Erythroblast (primary cell): Measurements from ENCODE around the gene SH3BP2.

ENCODE experiments used
- DNase-seq, 2 experiments: peaks; one replicate each; lab custom pipeline; 2025; lab: John Stamatoyannopoulos, UW
- GATA1 ChIP-seq: IDR thresholded peaks from 2 replicates; pipeline ENCODE4 v1.6.1; 2011; ENCODE audit warnings: low read depth, mild to moderate bottlenecking, control low read depth, low read length, moderate library complexity
- POLR2A ChIP-seq: IDR thresholded peaks from 2 replicates; pipeline ENCODE4 v1.6.1; 2011; ENCODE audit warnings: mild to moderate bottlenecking, low read length

SH3BP2 gene

GRCh38 chr4:2810388-2810787 lies 17.5 kb downstream of the SH3BP2 start:
- TF ChIP-seq POLR2A (no peak), GATA1 (no peak)
- no peak for DNase-seq

GRCh38 chr4:2811830-2812611 lies 19.1 kb downstream of the SH3BP2 start:
- DNase-seq = peak; percentile 51 to 63
- TF ChIP-seq POLR2A = peak; percentile 19
- TF ChIP-seq GATA1 = no peak

GRCh38 chr4:2812612-2813354 lies 19.9 kb downstream of the SH3BP2 start:
- peak; percentile 51 to 63 for DNase-seq
- no peak for TF ChIP-seq POLR2A
- TF ChIP-seq GATA1 = no peak

GRCh38 chr4:2813446-2814405 lies 20.8 kb downstream of the SH3BP2 start:
- no peak for DNase-seq
- no peak for TF ChIP-seq GATA1
- no peak for TF ChIP-seq POLR2A

GRCh38 chr4:2814627-2815270 lies 21.9 kb downstream of the SH3BP2 start:
- no peak for DNase-seq
- TF ChIP-seq GATA1 (no peak), POLR2A (no peak)

- TF ChIP-seq POLR2A = no peak
- no peak for TF ChIP-seq GATA1
- DNase-seq = no peak
These were observed 23.6 kb downstream of the SH3BP2 start for GRCh38 chr4:2816401-2816954.

GRCh38 chr4:2817137-2817536 lies 24.3 kb downstream of the SH3BP2 start:
- TF ChIP-seq GATA1 (no peak), POLR2A (no peak)
- no peak for DNase-seq

- no peak for DNase-seq
These were observed 24.9 kb downstream of the SH3BP2 start for GRCh38 chr4:2817701-2818350.

GRCh38 chr4:2818351-2818939 lies 25.6 kb downstream of the SH3BP2 start:
- DNase-seq = no peak

More at GRCh38 chr4:2817701-2818350, 24.9 kb downstream of the SH3BP2 start:
- TF ChIP-seq POLR2A = no peak
- TF ChIP-seq GATA1 = no peak

GRCh38 chr4:2819244-2820215 lies 26.6 kb downstream of the SH3BP2 start:
- TF ChIP-seq POLR2A (no peak), GATA1 (no peak)
- no peak for DNase-seq

More at GRCh38 chr4:2818351-2818939, 25.6 kb downstream of the SH3BP2 start:
- TF ChIP-seq GATA1 = no peak
- no peak for TF ChIP-seq POLR2A

GRCh38 chr4:2820216-2820982 lies 27.5 kb downstream of the SH3BP2 start:
- no peak for DNase-seq

More at GRCh38 chr4:2820216-2820982, 27.5 kb downstream of the SH3BP2 start:
- TF ChIP-seq POLR2A (no peak), GATA1 (no peak)
